CMK (cell line): ENCODE measurements around the gene SUPT4H1.

Experiments used
- DNase-seq: peaks from one replicate; pipeline ENCODE4 v3.0.0-alpha.2; 2010; ENCODE audit warnings: low read depth

SUPT4H1 gene

GRCh38 chr17:58329035-58329809, 22.8 kb downstream of the SUPT4H1 start:
- DNase-seq: peak; percentile 88

DNA sequence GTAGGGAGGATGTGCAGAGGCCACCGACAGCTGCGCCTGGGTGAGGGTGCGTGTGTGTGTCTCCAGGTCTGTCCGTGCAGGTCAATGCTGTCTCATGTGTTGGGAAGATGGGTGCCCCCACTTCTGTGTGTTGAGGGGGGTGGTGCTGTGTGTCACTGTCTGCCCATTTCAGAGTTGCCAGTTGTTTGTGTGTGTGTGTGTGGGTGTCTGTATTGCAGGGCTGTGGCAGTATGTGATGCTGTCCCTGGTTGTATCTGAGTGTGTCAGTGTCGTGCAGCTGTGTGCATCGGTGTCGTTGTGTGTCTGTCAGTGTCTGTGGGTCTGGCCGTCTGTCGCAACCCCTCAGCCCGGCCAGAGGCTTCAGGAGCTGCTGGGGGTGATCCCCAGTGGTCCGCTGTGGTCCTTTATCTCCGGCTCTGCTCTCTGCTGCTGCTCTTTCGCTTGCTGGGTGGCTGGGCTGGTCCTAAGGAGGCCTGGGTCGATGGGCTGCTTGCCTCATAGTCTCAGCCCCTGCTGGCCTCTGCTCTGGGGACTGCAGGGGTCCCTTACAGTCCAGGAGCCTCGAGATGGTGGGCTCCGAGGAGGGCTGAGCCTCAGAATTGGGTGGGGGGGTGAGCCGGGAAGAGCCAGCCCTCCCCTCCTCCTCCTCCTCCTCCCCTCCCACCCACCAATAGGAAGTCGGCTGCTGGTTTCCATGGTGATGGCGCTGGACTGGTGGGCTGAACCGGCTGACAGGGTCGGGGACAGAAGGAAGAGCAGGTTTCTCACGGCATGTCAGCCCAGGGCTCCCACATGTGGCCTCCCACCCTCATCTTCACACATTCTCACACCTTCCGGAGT, 23.6 kb downstream of the SUPT4H1 start, which contains the start of gene TSPOAP1:
TSS of gene TSPOAP1 (minus strand) at position 601 of the 840 bp plus-strand sequence. CDS start 875 bp downstream, outside the sequence.
- peak; percentile 90 for DNase-seq

DNA sequence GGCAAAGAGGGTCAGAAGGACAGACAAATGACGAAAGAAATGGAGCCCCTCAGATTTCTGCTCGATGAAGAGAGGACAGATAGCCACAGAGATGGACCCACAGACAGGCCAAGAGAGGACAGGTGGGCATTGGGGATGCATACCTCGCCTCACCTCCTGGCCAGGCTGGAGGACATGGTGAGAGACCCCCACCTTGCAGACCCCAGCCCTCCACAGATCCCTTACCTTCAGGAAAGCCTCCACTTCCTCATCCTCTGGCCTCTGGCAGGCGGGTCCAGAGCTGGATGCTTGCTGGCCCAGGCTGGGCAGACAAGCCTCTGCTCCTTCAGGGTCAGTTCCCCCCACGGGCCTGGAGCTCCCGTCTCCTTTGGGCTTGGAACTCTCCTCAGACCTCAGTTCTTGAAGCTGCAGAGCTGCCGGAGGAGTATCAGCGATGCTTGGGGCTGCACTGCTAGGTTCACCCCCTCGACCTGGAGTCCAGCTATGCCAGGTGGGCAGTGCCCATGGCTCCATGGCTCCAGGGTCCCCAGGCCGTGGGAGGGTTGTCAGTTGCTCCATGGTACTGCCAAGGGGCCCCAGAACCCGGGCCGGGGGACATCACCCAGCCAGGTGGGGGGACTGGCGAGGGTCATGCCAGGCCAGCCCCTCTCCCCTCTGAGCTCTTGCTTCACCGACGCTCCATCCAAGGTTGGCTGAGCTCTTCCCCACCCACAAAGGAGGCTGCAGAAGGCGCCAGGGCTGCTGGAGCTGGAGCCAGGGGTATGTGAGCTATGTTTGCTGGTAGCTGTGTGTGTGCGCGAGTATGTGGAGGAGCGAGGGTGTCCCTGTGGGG, 24.4 kb downstream of the SUPT4H1 start:
- no peak for DNase-seq

DNA sequence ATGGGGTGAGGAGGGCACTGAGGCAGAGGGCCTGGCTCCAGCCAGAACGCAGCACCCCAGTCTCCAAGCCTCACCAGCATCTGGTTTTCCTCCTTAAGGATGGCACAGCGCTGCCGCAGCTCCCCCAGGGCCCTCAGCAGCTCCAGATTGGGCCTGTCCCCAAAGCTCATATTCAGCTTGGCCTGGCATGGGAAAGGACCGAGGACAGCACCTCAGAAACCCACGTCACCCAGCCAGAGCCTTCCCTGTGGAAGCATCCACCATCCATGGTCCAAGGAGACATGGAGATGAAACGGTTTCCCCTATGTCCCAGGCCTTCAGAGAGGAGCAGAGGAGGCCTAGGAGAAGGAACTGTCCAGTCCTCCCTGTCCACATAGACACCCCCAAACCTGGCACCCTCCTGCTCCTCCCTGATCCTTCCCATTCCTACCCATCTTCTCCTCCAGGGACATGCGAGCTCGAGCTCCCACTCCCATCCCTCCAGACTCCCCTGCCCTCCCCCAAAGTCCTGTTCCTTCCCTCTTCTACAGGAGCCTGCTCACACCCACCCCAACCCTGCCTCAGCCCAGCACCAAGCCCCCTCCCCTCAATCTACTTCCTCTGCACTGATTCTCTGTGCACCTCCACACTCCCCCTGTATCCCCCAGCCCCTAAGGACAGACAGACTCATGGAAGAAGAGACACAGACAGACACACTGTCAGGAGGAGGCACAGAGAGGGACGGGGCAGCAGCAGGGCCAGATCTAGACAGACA, 25.2 kb downstream of the SUPT4H1 start:
- DNase-seq: no peak

- DNase-seq: no peak
Observed at GRCh38 chr17:58325976-58326468, 26.0 kb downstream of the SUPT4H1 start.

DNA sequence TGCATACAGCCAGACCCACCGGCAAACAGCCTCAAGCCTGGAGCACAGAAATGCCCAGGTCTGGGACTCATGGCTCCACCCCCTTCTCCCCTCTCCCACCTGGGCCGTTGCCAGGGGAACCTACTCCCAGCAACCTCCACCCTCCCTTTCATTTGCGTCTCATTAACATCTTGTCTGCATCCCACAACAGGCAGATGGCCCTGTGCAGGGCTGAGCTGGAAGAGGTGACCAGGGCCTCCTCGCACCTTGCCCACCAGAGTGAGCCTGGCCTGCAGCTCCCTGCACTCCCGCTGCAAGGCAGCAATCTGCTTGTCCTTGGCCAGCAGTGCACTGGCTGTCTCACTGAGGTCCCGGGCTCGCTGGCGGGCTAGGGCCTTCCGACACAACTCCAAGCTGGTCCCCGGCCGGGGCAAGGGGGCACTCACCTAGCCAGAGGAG, 26.7 kb downstream of the SUPT4H1 start:
- no peak for DNase-seq

DNA sequence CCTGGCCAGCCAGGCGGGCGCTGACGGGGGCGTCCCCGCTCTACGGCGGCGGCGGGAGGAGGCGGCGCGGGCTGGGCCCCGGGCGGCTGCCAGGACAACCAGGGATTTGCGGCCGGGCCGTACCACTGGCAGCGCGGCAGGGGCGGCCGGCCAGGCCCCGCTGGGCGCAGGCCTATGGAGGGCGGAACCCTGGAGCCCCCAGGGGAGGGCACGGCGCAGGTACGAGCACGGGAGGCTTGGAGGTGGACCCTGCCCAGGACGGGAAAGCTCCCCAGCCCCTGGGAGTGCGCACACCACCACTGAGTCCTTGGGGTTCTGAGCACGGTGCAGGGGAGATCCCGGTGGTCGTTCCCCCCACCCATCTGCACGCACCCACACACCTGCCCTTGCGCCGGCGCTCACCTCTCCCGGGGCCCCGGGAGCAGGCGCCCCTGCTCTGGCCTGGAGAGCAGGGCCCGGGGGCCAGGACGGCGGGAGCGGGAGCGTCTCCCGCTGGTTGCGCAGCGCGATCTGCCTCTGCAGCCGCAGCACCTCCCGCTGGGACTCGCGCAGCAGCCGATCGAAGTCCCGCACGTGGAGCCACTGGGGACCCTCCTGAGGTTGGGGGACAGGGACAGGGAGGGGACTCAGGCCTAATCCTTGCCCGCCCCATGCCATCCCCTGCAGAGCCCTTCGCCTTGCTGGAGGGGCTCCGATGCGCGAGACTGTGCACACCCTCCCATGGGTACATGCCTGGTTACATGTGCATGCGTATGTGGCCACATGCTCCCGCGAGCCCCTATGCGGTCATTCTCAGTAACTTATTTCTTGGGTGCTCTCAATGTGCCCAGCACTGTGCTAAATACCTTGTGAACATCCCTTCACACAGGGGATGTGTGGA, 27.4 kb downstream of the SUPT4H1 start:
- DNase-seq: no peak

GRCh38 chr17:58324056-58324408, 28.0 kb downstream of the SUPT4H1 start:
- no peak for DNase-seq

DNA sequence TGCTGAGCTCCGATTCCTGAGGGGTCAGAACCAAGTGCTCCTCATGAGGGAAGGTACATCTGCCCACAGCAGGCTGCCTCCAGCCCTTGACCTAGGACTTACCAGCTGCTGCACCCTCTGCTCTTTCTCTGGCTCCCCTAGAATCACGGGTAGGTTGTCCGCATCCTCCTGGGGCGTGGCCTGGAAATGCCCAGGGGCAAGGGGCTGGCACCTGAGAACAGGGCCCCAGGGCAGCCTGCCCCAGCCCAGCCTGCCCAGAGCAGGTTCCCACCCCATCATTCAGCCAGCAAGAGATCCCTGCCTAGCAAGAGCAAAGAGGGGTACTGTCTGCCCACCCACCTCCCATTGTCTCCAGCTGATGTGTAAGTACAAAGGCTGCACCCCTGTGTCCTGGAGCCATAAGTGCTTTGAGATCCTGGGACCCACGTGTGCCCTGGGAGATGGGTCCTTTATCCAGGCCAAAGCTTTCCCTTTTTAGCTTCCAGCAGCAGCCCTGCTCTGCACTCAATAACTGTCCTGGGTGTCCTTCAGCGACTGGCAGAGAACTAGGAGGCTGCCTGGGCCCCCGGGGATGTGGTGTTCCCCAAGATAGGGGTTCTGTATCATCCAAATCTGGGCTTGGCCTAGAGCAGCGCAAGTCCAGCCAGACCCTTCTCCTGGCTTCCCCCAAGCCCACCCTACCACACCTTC, 28.5 kb downstream of the SUPT4H1 start:
- DNase-seq: no peak

GRCh38 chr17:58322581-58323185, 29.3 kb downstream of the SUPT4H1 start:
- no peak for DNase-seq

- DNase-seq: no peak
Observed at GRCh38 chr17:58321571-58322525, 30.2 kb downstream of the SUPT4H1 start.

GRCh38 chr17:58320570-58321323, 31.3 kb downstream of the SUPT4H1 start:
- DNase-seq: no peak

DNA sequence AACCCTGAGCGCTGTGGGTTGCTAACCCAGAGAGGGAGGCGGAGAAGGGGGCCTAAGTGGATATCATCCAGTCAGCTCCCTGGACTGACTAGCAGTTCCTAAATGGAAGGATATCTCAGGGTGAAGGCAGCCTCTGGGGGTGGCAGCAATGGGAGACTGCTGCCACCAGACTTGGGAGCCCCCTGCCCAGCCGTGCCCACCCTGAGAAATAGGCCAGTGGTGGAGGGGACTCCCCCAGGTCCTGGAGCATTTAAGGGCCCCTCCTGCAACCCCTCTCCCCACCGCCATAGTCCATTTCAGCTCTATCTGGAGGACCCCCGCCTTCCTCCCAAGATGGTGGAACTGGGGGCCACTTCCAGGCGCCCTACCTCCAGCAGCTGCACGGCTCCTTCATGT, 31.8 kb downstream of the SUPT4H1 start:
- no peak for DNase-seq

DNA sequence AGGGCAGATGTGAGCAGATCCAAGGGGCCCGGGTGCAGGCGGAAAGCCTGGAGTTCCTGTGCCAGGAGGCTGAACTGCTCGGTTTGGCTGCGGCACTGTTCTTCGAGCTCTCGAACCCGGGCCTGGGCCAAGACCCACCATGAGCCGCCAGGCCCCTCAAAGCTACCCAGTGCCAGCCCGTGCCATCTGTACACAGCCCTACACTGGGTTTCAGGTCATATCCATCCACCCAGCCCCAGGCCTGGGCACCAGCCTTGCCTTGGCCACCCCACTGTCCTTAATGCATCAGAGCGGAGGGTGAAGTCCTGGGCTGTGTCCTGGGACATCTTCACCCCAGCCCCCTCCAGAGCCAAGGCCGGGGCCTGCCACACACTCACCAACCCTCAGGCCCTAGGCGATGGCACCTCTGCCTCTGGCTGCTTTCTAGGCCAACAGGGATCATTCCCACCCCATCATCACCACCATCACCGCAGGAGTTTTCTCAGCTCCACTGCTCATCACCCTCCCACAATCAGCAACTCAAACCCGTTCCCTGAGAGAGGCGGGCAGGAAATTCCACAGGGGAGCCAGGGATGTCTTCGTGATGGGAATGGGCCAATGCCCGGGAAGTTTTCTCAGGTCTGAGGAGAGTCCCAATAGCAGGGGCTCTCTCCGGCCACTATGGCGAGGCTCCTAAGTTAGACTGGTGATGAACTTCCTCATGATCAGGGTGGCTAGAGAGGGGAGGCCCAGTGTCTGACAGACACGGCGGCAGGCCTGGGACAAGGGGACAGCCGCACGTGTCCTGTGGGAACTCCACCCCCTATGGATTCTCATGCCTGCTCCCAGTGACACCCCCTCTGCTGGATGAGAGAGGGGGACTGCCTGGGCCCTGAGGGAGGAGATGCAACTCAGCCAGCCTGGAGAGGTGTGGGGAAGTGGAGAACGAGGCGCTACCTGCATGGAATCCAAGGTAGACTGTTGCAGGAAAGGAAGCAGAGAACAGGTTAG, 32.5 kb downstream of the SUPT4H1 start:
- DNase-seq: no peak

GRCh38 chr17:58318627-58319172, 33.3 kb downstream of the SUPT4H1 start:
- no peak for DNase-seq

DNA sequence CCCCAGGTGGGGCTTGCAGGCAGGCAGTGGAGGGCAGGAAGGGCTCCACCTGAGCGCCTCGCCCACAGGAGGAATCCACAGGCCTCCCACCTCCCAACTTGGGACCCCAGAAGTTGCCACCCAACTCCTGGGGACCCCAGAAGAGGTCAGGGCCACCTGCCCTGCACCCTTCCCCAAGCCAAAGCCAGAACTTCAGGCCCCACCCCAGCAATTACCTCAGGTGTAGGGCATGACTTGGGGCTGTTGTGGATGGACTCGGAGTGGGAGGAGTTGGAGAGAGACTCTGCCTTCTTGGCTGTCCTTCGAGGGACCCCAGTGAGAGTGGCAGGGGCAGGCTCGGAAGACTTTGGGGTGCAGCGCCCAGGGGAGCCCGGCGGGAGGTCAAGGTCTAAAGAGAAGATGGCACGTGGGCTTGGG, 33.9 kb downstream of the SUPT4H1 start:
- no peak for DNase-seq
